Lower lobe of right lung (tissue), 2 donors: ENCODE measurements around the gene ATP2A1. TPM values are rescaled to one million over a fixed set of nuclear protein-coding genes. Genes with fewer than 3 reads are reported as not detected.

ENCODE experiments used
- ATAC-seq, 2 donors: fragments of 200-7000 bp; cut with Tn5 transposase; one replicate each; pipeline ENCODE4 v1.9.1; 2020 to 2022; ENCODE audit warnings: mild to moderate bottlenecking in 2 of 2, moderate library complexity in 2 of 2
- DNase-seq: peaks from one replicate; pipeline ENCODE4 v3.0.0-alpha.2; 2020
- H3K27ac ChIP-seq: fragments of 200-600 bp; one replicate; pipeline ENCODE4 v1.8.0; 2022
- H3K27me3 ChIP-seq: fragments of 200-600 bp; one replicate; pipeline ENCODE4 v1.8.0; 2022; ENCODE audit warnings: low read depth
- H3K36me3 ChIP-seq: fragments of 200-600 bp; one replicate; pipeline ENCODE4 v1.8.0; 2022; ENCODE audit warnings: mild to moderate bottlenecking
- H3K4me1 ChIP-seq: fragments of 200-600 bp; one replicate; pipeline ENCODE4 v1.8.0; 2022
- H3K4me3 ChIP-seq: fragments of 200-600 bp; one replicate; pipeline ENCODE4 v1.8.0; 2022; ENCODE audit warnings: mild to moderate bottlenecking
- H3K9me3 ChIP-seq: fragments of 200-600 bp; one replicate; pipeline ENCODE4 v1.8.0; 2022
- intact Hi-C: fragments of 100-400 bp; cut with DNase I; formaldehyde crosslinking; loops from one replicate; pipeline ENCODE4 v1.11.0; 2022
- total RNA-seq: library from RNA; stranded (reverse); fragmentation: NEBNext Ultra II Directional; extraction: Animal tissue kit (Norgen Biotek cat#: 25700); gene quantifications from one replicate; pipeline ENCODE4 v1.2.1, GENCODE V29; 2021
- TF ChIP-seq, protein P1 (sequence below): fragments of 200-600 bp; IDR thresholded peaks from one replicate; pipeline ENCODE4 v1.8.0; 2022; ENCODE audit warnings: antibody characterized with exemption, mild to moderate bottlenecking
- donor health status: DM: no; HTN: yes; CAD: no; lungs with severe emphysema.

The ATP2A1 gene
- total RNA-seq, 1 donor from 2014 or later, result 0.38 TPM

DNA sequence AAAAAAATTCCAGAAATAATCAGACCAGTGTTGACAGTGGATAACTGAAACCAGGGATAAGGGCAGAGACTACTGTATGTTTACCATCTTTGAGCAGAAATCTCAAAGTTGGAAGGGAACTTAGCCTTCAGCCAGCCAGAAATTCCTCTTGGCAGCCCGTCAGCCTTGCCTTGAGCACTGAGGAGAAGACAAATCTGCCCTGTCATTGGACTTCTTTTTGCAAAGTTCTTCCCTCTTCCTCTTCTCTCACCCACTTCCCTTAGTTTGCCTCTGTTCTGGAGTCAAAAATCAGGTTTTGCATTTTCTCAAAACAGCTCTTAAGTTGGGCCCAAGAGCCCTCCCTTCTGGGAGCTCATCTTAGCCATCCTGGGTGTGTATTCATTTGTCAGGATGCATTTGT is 38.4 kb upstream of the ATP2A1 start:
- no peak overlapping the region for H3K27ac ChIP-seq
- DNase-seq, result no peak
- H3K36me3 ChIP-seq, result peaks cover 78% of the 10 kb centered on the region
- H3K4me3 ChIP-seq, result no peak overlapping the region
- H3K4me1 ChIP-seq, result peaks cover 4% of the 10 kb centered on the region
- TF ChIP-seq, protein P1, sequence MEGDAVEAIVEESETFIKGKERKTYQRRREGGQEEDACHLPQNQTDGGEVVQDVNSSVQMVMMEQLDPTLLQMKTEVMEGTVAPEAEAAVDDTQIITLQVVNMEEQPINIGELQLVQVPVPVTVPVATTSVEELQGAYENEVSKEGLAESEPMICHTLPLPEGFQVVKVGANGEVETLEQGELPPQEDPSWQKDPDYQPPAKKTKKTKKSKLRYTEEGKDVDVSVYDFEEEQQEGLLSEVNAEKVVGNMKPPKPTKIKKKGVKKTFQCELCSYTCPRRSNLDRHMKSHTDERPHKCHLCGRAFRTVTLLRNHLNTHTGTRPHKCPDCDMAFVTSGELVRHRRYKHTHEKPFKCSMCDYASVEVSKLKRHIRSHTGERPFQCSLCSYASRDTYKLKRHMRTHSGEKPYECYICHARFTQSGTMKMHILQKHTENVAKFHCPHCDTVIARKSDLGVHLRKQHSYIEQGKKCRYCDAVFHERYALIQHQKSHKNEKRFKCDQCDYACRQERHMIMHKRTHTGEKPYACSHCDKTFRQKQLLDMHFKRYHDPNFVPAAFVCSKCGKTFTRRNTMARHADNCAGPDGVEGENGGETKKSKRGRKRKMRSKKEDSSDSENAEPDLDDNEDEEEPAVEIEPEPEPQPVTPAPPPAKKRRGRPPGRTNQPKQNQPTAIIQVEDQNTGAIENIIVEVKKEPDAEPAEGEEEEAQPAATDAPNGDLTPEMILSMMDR, result no peak
- intact Hi-C loops, result no loop called here
- ATAC-seq, result no peak
- no peaks in the 10 kb centered on the region for H3K9me3 ChIP-seq
- H3K27me3 ChIP-seq, result no peaks in the 10 kb centered on the region

DNA sequence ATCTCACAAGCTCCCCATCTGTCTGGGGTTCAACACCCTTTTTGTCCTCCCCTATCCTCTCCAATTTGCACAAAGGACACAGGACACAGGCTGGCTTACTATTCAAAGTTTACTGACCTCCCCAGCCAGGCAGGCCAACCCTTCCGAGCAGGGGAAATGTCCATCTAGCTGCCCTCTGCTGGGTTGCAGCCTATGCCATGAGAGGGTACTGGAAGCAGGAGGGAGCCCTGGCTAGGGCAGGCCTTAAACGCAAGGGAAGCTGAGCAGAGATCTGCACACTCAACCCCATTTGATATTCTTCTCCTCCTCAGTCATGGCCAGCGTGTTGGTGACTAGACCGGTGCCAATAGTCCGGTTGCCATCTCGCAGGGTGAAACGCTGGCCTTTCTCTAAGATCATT is 35.6 kb upstream of the ATP2A1 start:
- no peak for DNase-seq
- intact Hi-C loops, result no loop called here
- Histone ChIP-seq H3K4me1 (peaks cover 12% of the 10 kb centered on the region), H3K9me3 (no peaks in the 10 kb centered on the region), H3K27me3 (no peaks in the 10 kb centered on the region), H3K36me3 (peaks cover 50% of the 10 kb centered on the region), H3K4me3 (no peak overlapping the region), H3K27ac (no peak overlapping the region)
- ATAC-seq, result no peak
- TF ChIP-seq, protein P1, result no peak

DNA sequence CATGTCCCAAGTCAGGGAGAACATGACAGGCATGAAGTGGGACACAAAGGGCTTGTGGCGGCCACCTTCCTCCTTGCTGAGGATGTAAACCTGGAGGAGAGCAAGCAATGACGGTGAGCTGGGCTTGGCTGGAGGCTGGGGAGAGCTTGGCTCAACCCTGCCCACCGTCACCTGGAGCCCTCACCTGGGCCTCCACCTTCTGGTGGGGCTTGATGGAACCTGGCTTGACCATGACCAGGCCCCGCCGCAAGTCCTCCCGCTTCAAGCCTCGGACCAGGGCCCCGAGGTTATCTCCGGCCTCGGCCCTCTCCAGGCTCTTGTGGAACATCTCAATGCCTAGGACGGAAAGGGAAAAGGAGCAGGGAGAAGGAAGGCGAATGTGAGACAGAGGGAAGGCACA is 34.5 kb upstream of the ATP2A1 start:
- ATAC-seq (no peak), DNase-seq (no peak)
- TF ChIP-seq, protein P1, result no peak
- no peaks in the 10 kb centered on the region for H3K9me3 ChIP-seq
- H3K4me1 ChIP-seq, result peaks cover 12% of the 10 kb centered on the region
- H3K4me3 ChIP-seq, result no peak overlapping the region
- peaks cover 42% of the 10 kb centered on the region for H3K36me3 ChIP-seq
- no peak overlapping the region for H3K27ac ChIP-seq
- intact Hi-C loops, result no loop called here
- H3K27me3 ChIP-seq, result no peaks in the 10 kb centered on the region

DNA sequence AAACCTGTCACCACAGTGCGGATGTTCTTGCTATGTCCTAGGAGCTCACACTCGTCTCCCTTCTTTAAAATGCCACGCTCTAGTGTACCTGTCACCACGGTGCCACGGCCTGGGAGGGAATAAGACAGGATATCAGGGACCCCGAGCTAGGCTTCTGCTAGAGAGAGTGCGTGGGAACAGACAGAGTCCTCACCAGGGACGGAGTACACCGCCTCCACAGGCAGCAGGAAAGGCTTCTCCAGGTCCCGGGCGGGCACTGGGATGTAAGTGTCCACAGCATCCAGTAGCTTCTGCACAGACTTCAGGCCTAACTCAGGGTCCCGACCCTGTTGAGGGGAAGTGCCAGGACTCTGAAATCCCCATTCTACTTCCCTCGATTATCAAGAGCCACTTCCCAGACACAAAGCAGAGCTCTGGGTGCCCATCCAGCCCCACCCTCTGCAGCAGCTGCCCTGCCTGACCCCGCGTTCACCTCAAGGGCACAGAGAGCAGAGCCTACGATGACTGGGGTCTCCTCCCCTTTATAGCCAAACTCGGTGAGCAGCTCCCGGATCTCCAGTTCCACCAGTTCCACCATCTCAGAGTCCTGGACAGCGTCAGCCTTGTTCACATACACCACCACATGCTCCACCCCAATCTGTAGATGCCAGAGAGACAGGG is 33.9 kb upstream of the ATP2A1 start:
- no peaks in the 10 kb centered on the region for H3K27me3 ChIP-seq
- H3K36me3 ChIP-seq, result peaks cover 42% of the 10 kb centered on the region
- no peak overlapping the region for H3K27ac ChIP-seq
- ATAC-seq (no peak), DNase-seq (no peak)
- intact Hi-C loops, result no loop called here
- TF ChIP-seq, protein P1, result no peak
- H3K9me3 ChIP-seq, result no peaks in the 10 kb centered on the region
- H3K4me3 ChIP-seq, result no peak overlapping the region
- peaks cover 12% of the 10 kb centered on the region for H3K4me1 ChIP-seq

GRCh38 chr16:28845293-28845692 is 33.0 kb upstream of the ATP2A1 start:
- intact Hi-C loops, result no loop called here
- Histone ChIP-seq H3K36me3 (peaks cover 42% of the 10 kb centered on the region), H3K9me3 (no peaks in the 10 kb centered on the region), H3K4me3 (peak overlapping the region; percentile 88), H3K27ac (peak overlapping the region; percentile 94), H3K4me1 (peaks cover 12% of the 10 kb centered on the region), H3K27me3 (no peaks in the 10 kb centered on the region)
- TF ChIP-seq, protein P1, result no peak
- ATAC-seq (peak; percentile 11 to 18), DNase-seq (no peak)
